Stimulated activated CD4-positive, alpha-beta T cell treated with anti-CD3 and anti-CD28 coated beads, Interleukin-15, amount 100 ng/mL, for 48 hours (primary cell): ENCODE results near the gene GINS2.

ENCODE experiments used
- DNase-seq, 2 donors: peaks; one replicate each; pipeline ENCODE4 v3.0.0-alpha.2; 2020; ENCODE audit warnings: low read depth in 2 of 2

The GINS2 gene

DNA sequence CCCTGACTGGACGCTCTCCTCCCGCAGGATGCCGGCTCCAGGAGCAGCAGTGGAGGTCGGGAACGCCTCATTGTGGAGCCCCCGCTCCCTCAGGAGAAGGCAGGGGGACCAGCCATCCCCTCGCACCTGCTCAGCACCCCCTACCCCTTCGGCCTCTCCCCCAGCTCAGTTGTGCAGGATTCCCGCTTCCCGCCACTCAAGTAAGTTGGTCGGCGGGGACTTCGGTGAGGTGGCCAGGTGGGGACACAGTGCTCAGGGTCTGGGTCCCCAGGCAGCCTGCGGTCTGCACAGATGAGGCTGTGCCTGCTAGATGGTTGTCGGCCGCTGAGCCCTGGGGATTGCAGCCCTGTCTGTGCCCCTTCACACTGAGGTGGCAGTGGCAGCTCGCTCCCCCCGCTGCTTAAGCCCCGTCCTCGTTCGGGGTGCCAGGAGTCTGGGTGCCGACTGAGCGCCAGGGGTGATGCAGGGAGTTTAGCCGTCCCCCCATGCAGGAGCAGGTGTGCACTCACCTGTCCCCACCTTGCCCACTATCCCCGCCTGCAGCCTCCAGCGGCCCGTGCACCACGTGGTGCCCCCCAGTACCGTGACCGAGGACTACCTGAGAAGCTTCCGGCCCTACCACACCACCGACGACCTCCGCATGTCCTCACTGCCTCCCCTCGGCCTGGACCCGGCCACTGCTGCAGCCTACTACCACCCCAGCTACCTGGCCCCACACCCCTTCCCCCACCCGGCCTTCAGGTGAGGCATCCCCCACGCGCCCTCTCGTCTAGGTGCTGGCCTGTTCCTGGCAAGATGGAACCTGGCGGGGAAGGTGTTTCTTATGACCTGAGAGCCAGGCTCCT lies 34.3 kb downstream of the GINS2 start:
- DNase-seq = no peak

DNA sequence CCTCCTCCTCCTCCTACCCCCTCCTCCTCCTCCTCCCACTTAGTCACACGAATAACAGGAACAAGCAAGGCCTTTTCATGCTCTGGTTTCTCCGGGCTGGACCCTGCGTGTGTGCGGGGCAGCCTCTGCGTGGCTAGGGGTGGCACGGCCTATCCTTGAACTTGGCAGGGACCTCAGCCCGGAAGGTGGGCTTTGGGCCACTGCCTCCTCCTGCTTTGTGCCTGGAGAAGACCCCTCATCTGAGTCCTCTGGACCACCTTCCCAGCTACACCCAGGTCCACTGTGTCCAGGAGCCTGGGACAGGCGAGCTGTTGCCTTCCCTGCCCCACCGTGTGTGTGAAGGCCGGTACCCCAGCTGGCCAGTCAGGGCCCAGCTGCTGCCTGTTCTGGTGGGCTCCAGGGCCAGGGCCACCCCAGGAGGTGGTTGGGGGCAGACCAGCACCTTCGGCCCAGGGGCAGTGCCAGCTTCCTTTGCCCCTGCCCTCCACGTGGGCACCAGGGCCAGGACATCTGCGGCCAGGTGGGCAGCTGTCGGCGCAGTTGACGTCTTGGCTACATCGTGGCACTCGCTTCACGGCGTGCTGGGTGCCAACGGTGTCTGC lies 35.4 kb downstream of the GINS2 start:
- DNase-seq = no peak

DNA sequence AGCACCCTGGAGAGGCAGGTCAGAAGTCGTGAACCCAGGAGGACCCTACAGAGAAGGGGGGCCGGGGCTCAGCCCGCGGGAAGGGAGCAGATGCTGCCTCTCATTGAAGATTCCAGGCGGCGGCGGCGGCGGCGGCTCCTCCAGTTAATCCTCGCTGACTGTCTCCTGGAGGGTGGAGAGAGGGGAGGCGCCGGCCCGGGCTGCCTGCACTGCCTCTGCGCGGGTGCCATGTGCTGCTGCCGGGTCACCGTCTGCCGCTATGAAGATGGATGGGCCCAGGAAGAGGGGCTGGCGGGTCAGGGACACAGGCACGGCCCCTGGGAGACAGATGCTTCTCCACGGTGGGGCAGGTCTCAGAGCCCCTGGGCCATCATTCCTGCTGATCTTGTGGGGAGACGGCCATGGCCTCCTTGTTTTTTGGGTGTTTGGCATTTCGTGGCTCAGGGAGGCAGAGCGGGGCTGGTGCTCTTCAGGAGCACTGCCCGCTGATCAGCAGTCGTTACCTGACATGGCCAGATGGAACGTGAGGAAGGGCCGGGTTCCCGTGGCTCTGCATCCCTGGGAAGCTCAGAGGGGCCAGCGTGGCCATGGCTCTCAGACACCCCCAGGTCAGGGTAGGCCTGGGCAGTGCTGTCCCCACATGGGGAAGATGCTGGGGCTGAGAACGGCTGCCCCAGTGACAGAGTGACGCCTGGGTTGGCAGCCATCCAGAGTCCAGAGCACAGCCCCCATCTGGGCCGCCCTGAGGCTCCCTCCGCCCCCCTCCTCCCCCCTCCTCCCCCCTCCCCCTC lies 36.1 kb downstream of the GINS2 start:
- DNase-seq = no peak

DNA sequence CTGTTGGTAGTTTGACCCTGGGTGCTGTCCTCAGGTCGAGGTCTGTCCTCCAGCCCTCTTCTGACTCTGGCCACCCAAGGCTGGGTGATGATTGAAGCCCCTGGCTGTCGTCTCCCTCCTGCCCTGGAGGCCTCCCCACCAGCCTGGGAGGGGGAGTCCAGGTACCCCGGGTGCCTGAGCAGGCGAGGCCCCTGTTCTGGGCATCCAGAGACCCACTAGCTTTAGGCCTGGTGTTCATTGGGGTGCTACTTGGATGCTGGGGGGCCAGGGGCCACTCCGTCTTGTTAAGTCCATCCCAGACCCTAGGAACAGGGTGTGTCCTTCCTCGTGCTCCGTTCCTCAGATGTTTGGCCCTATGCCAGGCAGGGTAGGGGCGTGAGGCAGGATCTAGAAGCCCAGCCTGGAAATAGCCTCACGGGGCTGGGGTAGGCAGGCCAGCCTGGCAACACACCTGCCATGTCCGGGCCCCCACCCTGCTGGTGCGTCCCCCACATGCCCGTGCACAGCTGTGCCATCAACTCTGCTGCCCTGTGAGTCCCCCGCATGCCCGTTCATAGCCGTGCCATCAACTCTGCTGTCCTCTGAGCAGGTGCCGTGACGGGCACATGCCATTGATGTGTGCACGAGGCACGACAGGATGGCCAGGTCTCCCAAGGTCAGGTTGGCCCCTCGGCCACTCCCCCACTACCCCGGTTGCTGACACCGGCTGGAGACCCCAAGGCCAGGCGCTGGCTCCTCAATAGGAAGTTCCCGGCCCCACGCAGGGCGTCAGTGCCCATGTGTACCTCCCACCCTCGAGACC lies 36.9 kb downstream of the GINS2 start:
- DNase-seq = no peak

DNA sequence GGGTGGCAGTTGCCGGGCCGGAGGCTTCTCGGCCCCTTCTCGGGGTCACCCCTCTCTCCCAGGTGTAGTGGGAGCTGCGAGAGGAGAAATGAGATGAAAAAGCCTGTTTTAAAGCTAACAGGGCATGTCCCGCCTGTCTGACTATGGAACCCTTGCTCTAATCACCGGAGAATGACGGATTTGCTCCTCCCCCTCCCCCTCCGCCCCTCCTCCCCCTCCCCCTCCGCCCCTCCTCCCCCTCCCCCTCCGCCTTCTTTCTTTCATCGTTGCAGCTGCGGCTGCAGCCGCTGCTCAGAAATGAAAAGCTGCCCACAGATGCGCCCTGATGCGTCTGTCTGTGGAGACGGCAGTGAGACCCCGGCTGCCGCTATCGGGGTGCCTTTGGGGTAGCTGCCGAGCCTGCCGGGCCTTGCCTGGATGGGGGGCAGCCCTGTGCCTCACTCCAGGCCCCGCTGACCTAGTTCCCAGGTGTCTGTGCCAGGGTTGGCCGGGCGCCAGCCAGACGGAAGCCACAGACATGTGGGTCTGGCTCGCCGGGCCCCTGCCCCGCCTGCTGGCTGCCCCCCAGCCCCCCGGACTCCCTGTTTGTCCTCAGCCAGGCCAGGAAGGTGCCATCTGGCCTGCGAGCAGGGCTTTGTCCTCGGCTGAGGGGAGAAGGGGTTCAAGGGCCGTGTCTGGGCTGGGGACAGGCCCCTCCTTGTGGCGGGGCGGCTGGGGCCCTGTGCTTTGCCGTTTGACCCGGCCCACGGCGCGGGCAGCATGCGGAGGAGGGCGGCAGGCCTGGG lies 37.7 kb downstream of the GINS2 start:
- no peak for DNase-seq

DNA sequence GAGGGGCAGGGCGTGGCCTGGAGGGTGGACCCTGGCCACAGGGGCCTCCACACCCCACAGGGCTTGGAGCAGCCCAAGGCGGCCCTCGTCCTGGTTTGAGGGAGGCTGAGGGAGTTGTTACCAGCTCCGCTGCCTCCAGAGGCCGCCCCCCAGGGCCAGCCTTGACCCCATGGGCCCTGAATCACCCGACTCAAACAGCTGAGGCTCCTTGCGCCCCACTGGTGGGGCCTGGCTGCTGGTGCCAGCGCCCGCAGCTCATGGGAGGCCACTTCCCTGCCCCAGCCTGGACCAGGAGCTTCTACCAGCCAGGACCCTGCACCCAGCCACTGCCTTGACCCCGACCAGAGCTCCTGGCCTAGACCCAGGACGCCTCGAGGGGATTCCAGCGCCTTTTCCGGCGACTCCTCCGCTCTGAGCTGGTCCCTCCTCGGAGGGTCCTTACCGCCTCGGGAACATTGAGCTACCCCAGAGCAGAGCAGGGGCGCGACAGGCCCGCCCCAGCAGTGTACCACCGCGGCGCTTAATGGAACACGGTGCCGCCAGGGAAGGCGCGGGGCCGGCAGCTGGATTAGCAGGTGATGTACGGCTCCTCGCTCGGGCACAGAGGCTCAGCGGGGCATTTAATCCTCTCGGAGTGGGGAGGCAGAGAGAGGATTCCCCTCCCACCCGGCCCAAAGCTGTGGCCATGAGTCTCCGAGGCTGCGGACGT lies 38.5 kb downstream of the GINS2 start:
- DNase-seq = no peak

DNA sequence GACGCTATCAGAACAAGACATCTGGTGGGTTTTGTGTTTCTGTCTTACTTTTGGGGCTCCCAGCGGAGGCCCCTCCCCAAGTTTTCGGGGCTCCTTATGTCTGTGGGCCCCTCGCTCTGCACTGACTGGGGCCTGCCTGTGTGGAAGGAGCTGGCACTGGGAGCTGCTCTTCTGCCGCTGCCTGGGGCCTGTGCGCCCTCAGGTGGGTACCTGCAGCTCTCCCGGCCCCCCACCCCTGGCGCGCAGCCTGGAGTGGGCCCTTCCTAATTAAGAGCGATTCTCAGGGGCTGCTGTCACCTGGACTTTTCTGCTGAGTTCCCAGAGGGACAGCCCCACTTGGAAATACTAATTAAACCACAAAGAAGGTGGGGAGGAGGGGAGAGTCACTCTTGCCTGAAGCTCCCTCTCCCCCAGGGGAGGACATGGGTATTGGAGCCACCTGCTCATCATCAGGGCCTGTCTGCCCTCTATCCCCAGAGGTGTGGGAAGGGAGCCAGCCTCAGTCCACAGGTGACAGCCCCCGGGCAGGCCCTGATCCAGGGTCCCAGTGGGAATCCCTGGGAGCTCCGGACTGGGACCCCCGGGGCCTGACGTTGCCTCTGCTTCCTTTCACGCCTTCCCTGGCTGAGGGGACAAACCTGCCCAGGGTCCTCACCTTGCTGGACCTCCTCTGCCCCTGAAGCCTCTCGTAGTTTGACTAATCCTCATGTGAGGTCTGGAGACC lies 39.2 kb downstream of the GINS2 start:
- no peak for DNase-seq

DNA sequence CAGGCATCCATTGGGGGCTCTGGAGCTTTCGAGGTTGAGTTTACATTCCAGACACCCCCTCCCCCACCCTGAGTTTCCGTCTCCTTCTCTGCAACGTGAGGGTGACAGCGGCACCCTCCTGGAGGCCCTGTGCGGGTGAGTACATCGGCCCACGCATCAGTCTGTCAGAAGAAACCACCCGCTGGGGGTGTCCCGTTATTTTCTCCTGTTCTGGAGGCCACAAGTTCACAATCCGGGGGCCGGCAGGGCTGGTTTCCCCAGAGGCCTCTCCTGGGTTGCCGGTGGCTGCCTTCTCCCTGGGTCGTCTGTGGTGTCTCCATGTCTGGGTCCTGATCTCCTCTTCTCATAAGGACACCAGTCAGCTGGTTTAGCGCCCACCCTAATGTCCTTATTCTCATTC lies 39.9 kb downstream of the GINS2 start:
- no peak for DNase-seq

DNA sequence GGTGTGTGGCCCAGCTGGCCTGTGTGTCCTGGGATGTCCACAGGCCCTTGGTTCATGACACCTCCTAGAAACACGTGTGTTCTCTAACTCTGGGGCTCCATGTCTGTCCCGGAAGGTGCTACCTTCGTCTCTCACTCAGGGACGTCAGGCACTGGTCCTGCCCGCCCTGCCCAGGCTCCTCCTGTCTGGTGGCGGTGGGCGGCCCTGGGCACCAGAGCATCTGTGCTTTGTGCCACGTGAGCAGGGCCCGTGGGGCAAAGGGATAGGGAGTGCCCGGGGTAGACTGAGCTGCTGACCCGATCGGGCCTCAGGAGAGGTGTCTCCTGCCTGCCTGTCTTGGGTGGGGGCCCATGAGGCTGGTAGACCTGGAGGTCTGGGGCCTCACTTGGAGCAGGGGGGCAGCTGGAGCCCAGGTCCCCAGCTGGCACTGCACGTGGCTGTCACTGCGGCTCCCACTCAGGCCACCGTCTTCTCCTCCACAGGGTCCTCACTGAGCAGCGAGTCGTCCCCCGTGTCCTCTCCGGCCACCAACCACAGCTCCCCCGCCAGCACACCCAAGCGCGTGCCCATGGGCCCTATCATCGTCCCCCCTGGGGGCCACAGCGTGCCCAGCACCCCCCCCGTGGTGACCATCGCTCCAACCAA lies 40.6 kb downstream of the GINS2 start:
- DNase-seq = no peak

DNA sequence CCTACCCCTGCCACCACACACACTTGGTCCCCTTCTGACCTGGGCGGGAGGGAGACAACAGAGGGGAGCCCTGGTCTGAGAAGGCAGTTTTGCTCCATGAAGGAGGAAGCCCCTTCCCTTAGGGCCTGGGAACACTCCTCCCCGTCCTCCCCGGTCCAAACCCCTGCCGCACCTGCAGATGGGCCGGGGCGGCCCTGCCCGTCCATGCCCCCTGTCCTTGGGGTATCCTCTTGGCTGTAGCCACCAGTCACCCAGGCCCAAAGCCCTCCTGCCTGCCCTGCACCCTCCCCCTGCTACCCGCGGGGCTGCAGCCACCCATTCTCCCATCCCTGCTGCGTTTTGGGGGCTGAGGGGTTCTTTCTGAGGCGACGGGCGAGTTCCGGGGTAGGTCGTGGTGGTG lies 41.8 kb downstream of the GINS2 start:
- no peak for DNase-seq

DNA sequence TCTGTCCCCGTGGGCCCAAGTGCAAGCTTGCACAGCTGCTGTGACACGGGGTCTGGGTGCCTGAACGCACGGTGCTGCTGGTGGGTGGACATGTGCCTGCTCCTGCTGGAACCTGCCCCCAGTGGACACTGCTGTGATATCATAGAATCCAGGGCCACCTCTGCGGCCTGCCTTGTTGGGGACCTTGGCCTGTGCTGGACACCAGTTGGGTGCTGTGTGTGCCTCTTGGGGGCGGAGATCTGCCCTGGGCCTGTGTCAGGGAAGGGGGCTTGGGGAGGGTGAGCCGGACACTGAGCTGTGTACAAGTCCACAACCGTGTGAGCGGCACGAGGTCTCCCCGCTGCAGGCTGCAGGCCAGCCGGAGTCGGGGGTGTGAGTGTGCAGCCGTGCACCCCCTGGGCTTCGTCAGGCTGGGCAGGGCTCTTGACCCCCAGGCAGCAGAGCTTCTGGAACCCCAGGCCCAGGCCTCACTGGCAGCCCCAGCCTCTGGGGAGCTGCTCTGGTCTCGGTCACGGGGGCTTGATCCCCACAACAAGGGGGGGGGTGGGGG lies 42.3 kb downstream of the GINS2 start:
- DNase-seq = no peak

DNA sequence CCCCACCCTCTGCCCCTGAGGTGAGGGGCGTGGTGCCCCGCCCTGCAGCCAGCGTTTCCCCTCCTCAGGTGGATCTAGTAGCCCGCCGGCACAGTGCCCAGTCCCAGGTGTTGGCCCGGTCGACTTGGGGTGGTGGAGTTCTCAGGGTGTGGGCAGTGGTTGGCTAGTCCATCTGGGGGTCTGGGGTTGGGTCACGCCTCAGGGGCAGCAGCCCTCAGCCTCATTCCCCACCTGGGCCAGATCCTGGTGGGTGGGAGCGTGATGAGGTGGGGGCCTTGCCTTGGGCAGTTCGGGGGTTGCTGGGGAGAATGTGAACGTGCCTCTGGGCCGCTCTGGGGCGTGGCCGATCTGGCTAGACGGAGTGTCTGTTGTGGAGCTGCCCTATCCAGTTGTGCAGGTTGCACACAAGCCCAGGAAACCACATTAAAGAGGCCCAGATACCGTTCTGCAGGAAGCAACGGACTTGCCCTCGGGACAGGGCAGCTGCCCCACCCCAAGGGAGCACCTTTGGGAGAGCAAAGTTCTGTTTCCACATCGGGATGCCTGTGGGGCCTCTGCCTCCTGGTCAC lies 43.6 kb downstream of the GINS2 start:
- no peak for DNase-seq

DNA sequence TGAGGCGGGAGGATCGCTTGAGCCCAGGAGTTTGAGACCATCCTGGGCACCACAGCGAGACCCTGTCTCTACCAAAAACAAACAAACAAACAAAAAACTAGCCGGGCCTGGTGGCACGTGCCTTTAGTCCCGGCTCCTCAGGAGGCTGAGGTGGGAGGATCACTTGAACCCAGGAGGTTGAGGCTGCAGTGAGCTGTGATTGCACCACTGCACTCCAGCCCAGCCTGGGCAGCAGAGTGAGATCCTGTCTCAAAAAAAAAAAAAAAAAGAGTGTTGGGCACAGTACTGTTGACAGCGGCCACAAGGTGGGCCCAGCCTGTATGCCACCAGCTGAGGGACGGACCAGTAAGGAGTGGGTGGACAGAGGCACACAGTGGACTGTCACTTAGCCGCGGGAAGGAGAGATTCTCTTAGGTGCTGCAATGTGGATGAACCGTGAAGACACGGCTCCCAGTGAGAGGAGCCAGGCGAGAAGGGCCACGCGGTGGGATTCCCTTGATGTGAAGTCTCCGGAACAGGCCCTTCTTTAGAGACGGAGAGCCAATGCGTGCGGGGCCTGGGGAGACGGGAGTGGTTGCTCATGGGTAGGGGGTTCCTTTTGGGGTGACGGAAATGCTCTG lies 44.6 kb downstream of the GINS2 start:
- no peak for DNase-seq

DNA sequence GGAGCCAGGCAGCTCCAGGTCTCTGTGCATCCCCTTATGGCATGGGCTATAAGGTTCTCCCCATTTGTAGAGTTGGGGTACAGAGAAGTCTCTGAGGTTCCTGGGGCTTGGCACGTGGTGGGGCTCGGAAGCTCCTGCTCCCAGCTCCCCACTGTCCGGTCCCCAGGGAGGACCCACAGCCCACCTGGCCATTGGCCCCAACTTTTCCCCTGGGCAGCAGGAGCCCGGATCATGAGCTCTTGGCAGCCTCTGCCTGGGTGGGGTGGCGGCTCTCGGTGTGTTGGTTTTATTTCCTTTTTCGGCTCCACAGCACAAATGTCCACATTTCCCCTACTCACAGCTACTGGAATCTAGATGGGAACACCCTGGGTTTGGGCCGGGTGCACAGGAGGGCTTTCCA lies 45.1 kb downstream of the GINS2 start:
- no peak for DNase-seq

DNA sequence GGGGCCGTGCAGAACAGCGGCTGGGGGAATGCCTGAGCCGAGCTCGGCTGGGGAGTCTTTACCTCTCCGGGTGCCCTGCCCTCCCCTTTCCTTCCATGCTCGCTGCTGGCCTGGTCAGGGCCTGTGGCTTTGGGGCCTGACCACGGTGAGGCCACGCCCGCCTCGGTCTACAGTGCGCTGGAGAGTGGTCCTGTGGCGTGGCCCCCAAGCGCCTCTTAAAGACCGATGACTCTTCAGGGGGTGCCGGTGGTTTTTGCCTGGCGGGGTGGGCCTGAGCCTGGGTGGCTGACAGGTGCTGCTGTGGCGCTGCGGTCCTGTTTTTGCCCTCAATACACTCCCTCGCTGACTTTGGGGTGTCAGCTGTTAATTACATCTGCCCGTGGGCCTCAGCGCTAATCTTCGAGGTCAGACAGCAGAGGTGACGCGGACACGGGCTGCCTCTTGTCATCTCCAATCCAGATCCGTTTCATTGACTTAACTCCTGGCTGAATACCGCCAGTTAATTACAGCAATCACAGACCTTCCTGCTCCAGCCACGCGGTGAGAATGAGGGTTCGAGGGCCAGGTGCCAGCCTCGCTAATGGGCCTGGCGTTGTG lies 45.9 kb downstream of the GINS2 start:
- no peak for DNase-seq

DNA sequence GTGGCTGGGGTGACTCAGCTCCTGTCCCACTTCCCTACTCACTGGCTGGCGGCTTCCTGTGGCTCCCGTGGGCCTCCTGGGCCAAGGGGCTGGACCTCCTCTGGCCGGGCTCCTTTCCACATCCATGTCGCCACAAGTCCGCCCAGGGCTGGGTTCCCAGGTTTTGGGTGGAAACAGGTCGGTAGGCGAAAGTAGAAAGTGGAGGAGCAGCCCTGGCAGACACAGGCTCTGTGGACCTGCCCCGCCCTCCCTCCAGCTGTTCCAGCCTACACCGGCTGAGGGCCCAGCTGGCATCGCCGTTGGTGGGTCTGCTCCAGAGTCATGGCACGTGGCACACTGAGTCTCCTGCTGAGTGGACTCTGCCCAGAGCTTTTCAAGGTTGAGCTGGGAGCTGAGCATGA lies 47.0 kb downstream of the GINS2 start:
- no peak for DNase-seq

DNA sequence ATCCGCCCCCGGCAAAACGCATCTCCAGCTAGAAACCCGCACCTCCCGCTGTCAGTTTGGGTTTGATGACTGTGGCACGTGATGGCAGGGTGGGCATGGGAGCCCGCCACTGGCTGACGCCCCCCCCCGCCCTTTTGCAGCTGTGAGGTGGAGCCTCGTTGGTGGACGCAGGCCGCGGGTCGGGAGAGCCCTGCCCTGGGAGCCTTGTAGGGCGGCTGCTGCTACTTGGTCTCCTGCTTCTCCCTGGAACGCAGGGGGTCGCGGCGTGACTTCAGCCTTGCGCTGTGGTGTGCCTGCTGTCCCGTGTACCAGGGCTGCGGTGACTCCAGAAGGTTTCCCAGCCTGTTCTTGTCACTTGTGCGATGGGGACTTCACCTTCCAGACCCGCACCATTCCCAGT lies 47.4 kb downstream of the GINS2 start:
- DNase-seq = no peak

DNA sequence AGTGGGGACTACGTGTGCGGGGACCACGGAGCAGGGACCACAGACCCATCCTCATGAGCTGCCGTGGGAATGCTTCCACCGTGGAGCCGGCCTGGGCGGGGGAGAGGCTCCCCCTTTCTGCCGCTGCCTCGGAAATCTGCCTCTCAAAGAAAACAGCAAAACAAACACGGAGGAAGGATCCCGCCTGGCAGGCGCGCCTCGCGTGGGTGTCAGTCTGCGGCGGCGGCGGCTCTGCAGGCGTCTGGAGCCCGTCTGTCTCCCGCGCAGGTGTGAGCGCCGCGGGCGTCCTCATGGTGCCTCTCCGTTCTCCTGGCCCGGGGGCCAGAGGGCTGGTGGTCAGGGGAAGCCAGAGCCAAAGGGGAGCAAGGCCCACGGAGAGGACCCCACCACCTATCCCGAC lies 48.2 kb downstream of the GINS2 start:
- no peak for DNase-seq
